PC-9 (cell line): ENCODE results near the gene DIP2C.

Source experiments
- EZH2 ChIP-seq: fragments of 200-600 bp; sonication (generic); IDR thresholded peaks from 2 replicates; pipeline ENCODE4 v1.8.0; 2017; ENCODE audit warnings: antibody characterized with exemption, low read depth
- TF ChIP-seq, protein P1 (sequence below): fragments of 200-600 bp; sonication (generic); conservative IDR thresholded peaks from 2 replicates; pipeline ENCODE4 v1.6.1; 2017; ENCODE audit warnings: mixed run types, antibody characterized with exemption, mild to moderate bottlenecking, moderate library complexity

DNA sequence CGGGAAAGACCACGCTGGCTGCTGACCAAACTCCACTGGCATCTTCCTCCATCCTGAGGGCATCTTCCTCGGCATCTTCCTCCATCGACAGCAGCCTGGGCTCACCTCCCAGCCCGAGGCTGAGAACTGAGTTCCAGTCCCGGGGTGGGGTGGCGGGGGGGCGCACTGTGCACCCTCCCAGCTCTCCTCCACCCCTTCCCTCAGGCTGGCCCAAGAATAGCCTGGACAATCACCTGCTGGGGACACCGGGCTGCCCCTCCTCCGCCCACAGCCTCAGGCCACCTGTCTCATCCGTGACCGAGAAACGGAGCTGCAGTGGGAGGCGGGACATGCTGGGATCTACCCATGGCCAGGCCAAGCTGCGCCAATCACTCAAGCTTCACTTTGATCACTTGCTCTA lies 37.2 kb downstream of the DIP2C start:
- TF ChIP-seq, protein P1, sequence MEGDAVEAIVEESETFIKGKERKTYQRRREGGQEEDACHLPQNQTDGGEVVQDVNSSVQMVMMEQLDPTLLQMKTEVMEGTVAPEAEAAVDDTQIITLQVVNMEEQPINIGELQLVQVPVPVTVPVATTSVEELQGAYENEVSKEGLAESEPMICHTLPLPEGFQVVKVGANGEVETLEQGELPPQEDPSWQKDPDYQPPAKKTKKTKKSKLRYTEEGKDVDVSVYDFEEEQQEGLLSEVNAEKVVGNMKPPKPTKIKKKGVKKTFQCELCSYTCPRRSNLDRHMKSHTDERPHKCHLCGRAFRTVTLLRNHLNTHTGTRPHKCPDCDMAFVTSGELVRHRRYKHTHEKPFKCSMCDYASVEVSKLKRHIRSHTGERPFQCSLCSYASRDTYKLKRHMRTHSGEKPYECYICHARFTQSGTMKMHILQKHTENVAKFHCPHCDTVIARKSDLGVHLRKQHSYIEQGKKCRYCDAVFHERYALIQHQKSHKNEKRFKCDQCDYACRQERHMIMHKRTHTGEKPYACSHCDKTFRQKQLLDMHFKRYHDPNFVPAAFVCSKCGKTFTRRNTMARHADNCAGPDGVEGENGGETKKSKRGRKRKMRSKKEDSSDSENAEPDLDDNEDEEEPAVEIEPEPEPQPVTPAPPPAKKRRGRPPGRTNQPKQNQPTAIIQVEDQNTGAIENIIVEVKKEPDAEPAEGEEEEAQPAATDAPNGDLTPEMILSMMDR = no peak
- TF ChIP-seq EZH2 = no peak
